B cell (primary cell): Measurements from ENCODE around the gene PTPN14. TPM values are rescaled to one million over a fixed set of nuclear protein-coding genes. Genes with fewer than 3 reads are reported as not detected.
"Not testable (repeated sequence)": the region's sequence is repeated elsewhere in the genome, so short reads cannot be mapped to it uniquely, and the experiment has no call there.

ENCODE experiments used
- ATAC-seq: fragments of 200-7000 bp; cut with Tn5 transposase; one replicate; pipeline ENCODE4 v1.10.0; 2021; ENCODE audit warnings: low read depth, mild to moderate bottlenecking, moderate number of reproducible peaks, moderate library complexity
- CTCF ChIA-PET: fragments of 350-600 bp; sonication (Branson Sonifier 250); formaldehyde crosslinking; loops from one replicate; lab custom pipeline; 2021; ENCODE audit warnings: antibody characterized with exemption, inconsistent platforms; lab: Charles Lee
- POLR2A ChIA-PET: fragments of 350-600 bp; sonication (Branson Sonifier 250); formaldehyde crosslinking; loops from one replicate; lab custom pipeline; 2021; ENCODE audit warnings: antibody characterized with exemption; lab: Charles Lee
- DNase-seq: peaks from one replicate; pipeline ENCODE4 v3.0.0; 2013
- H2AFZ ChIP-seq: 2 replicates; pipeline ENCODE4 v1.6.1; 2012; ENCODE audit warnings: mild to moderate bottlenecking, low read depth, low read length; ENCODE audit not compliant: insufficient read depth, poor library complexity, severe bottlenecking
- H3K27ac ChIP-seq, 2 donors: 1 replicate in 1 of 2; 2 replicates in 1 of 2; pipeline ENCODE4 v1.5.1; 2012 to 2013; ENCODE audit warnings: low read length in 2 of 2, mild to moderate bottlenecking in 2 of 2, moderate library complexity in 1 of 2
- H3K27me3 ChIP-seq, 4 experiments: fragments of 200-600 bp in 1 of 4; sonication (generic) in 1 of 4; replicated peaks in 1 of 4; 1 replicate in 2 of 4; 2 replicates in 2 of 4; pipeline versions ENCODE4 v1.6.1 to v1.7.0; 2013 to 2016; ENCODE audit warnings: low read length in 3 of 4, mild to moderate bottlenecking in 2 of 4, mixed read lengths in 1 of 4, moderate library complexity in 1 of 4; ENCODE audit not compliant: insufficient read depth in 4 of 4, control insufficient read depth in 3 of 4; ENCODE audit errors: control extremely low read depth in 1 of 4
- H3K36me3 ChIP-seq, 2 experiments: replicated peaks in 1 of 2; 1 replicate in 1 of 2; 2 replicates in 1 of 2; pipeline versions ENCODE4 v1.6.1 to v1.7.1; 2013; ENCODE audit warnings: low read length in 1 of 2; ENCODE audit not compliant: insufficient read depth in 2 of 2, control insufficient read depth in 1 of 2; ENCODE audit errors: control extremely low read depth in 1 of 2, extremely low read depth in 1 of 2
- H3K4me1 ChIP-seq, 2 donors: fragments of 200-600 bp in 1 of 2; sonication (generic) in 1 of 2; 1 replicate in 1 of 2; 2 replicates in 1 of 2; pipeline versions ENCODE4 v1.5.1 to v1.6.1; 2013 to 2017; ENCODE audit warnings: low read length in 2 of 2; ENCODE audit not compliant: control insufficient read depth in 2 of 2, insufficient read depth in 2 of 2
- H3K4me2 ChIP-seq: replicated peaks from 2 replicates; pipeline ENCODE3; 2012; ENCODE audit warnings: mild to moderate bottlenecking, low read depth, low read length; ENCODE audit not compliant: poor library complexity, severe bottlenecking
- H3K4me3 ChIP-seq, 5 experiments: fragments of 200-600 bp in 1 of 5; sonication (generic) in 1 of 5; 1 replicate in 3 of 5; 2 replicates in 2 of 5; pipeline versions ENCODE4 v1.5.1 to v1.7.0; 2011 to 2016; ENCODE audit warnings: low read length in 4 of 5, mild to moderate bottlenecking in 4 of 5, low read depth in 2 of 5, control low read depth in 1 of 5, moderate library complexity in 1 of 5; ENCODE audit not compliant: insufficient read depth in 1 of 5; ENCODE audit errors: control extremely low read depth in 1 of 5, extremely low read depth in 1 of 5
- H3K79me2 ChIP-seq: fragments of 200-600 bp; sonication (generic); one replicate; pipeline ENCODE4 v1.6.0; 2016; ENCODE audit warnings: low read length; ENCODE audit not compliant: control insufficient read depth, insufficient read depth
- H3K9ac ChIP-seq: fragments of 200-600 bp; sonication (generic); 2 replicates; pipeline ENCODE4 v1.6.1; 2017; ENCODE audit warnings: mild to moderate bottlenecking, low read length, moderate library complexity
- H3K9me3 ChIP-seq, 3 donors: one replicate each; pipeline versions ENCODE4 v1.6.1 to v1.7.1; 2013; ENCODE audit warnings: low read length in 2 of 3; ENCODE audit not compliant: control insufficient read depth in 2 of 3, insufficient read depth in 1 of 3; ENCODE audit errors: control extremely low read depth in 1 of 3
- H4K20me1 ChIP-seq: 2 replicates; pipeline ENCODE4 v1.6.0; 2012; ENCODE audit warnings: mild to moderate bottlenecking, low read length; ENCODE audit not compliant: insufficient read depth, control insufficient read depth, poor library complexity, severe bottlenecking
- H3K27ac Mint-ChIP-seq: one replicate; pipeline ENCODE4 v1.8.0; 2021; ENCODE audit warnings: mixed read lengths
- H3K27me3 Mint-ChIP-seq: one replicate; pipeline ENCODE4 v1.8.0; 2021; ENCODE audit warnings: mixed read lengths
- H3K4me1 Mint-ChIP-seq: one replicate; pipeline ENCODE4 v1.8.0; 2021; ENCODE audit warnings: mixed read lengths
- H3K4me3 Mint-ChIP-seq: one replicate; pipeline ENCODE4 v1.8.0; 2021; ENCODE audit warnings: mixed read lengths
- H3K9me3 Mint-ChIP-seq: one replicate; pipeline ENCODE4 v1.8.0; 2022; ENCODE audit warnings: mixed read lengths; ENCODE audit not compliant: insufficient read depth
- EZH2 ChIP-seq: IDR thresholded peaks from 2 replicates; pipeline ENCODE4 v1.6.1; 2012; ENCODE audit warnings: borderline replicate concordance, low read depth, mild to moderate bottlenecking, moderate library complexity, low read length; ENCODE audit not compliant: insufficient read depth, poor library complexity, severe bottlenecking
- WGBS: methylation state at CpG from one replicate; pipeline ENCODE4 v1.1.5; 2013; ENCODE audit warnings: missing lambda C conversion rate; ENCODE audit not compliant: insufficient coverage; 5-methylcytosine and 5-hydroxymethylcytosine counted together
- intact Hi-C: fragments of 100-400 bp; cut with micrococcal nuclease; formaldehyde crosslinking; loops from one replicate; pipeline ENCODE4 v1.10.0; 2022
- polyA plus RNA-seq: library from polyadenylated mRNA; depleted of rRNA; stranded (reverse); fragments of >200 nt; gene quantifications from 2 replicates; pipeline ENCODE4 v1.2.3, GENCODE V29; 2012
- total RNA-seq, 2 donors: library from RNA; stranded (reverse); fragments of 120-200 nt in 1 of 2; gene quantifications; 1 replicate in 1 of 2; 2 replicates in 1 of 2; pipeline versions ENCODE4 v1.2.3 to v1.2.4, GENCODE V29; 2013 to 2022
- TF ChIP-seq, protein P1 (sequence below): fragments of 200-600 bp; IDR thresholded peaks from one replicate; pipeline ENCODE4 v1.8.0; 2022; ENCODE audit warnings: antibody characterized with exemption, mild to moderate bottlenecking

PTPN14 gene
- total and polyA plus RNA-seq, 2 donors (not counting 1 experiment from before 2014, with no cell fraction given): under 0.01 TPM; not detected in 1

DNA sequence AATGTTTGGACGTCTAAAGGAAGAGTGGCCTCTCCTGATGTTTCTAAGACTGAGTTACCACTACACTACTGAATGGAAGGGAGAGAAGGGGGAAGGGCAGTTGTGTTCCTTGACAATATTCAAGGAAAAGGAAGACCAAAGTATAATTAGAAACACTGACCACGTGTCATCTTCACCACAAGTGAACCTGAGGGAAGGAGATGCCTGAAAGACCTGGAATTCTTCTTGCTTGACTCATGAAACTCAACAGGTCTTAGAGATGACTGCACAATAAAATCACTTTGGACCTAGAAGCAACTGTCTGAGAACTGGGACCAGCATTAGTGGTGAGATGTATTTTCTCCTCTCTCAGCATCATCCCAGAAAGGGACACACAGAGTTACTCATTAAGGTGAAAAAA, 56.7 kb downstream of the PTPN14 start:
- no peak overlapping the region for H3K4me2 ChIP-seq

DNA sequence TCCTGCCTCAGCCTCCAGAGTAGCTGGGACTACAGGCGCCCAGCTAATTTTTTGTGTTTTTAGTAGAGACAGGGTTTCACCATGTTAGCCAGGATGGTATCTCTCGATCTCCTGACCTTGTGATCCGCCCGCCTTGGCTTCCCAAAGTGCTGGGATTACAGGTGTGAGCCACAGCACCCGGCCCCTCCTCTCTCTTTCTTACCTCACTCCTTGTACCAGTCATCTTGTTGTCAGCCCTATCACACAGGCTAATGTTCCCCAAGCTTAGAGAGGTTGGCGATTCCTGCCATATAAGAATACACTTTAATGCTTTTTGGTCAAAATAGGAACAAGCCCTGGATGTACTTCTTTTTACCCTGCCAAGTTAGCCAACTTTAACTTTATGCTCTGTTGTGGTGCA, 57.2 kb downstream of the PTPN14 start:
- ATAC-seq, H3K4me1 ChIP-seq, CTCF ChIA-PET, intact Hi-C loops, H2AFZ ChIP-seq, H3K79me2 ChIP-seq, H3K4me1 Mint-ChIP-seq, H3K4me2 ChIP-seq, H3K27ac Mint-ChIP-seq, H3K36me3 ChIP-seq, H4K20me1 ChIP-seq, H3K9me3 ChIP-seq, POLR2A ChIA-PET, H3K27me3 ChIP-seq, H3K9ac ChIP-seq, H3K9me3 Mint-ChIP-seq, H3K4me3 ChIP-seq, H3K27me3 Mint-ChIP-seq, H3K4me3 Mint-ChIP-seq, H3K27ac ChIP-seq, DNase-seq: not testable (repeated sequence)
- WGBS: 78% methylated on average over 4 of the region's 6 CpGs

More for the DNA sequence above, 56.7 kb downstream of the PTPN14 start:
- Histone ChIP-seq H2AFZ (no peak overlapping the region), H3K27ac (no peak overlapping the region), H3K79me2 (no peaks in the 10 kb centered on the region), H3K9me3 (no peaks in the 10 kb centered on the region), H4K20me1 (no peaks in the 10 kb centered on the region), H3K27me3 (peaks cover 0 to 4% (median 0%) of the 10 kb centered on the region in 4 experiments), H3K4me1 (no peaks in the 10 kb centered on the region), H3K36me3 (no peaks in the 10 kb centered on the region), H3K9ac (no peak overlapping the region), H3K4me3 (no peak overlapping the region)
- ATAC-seq: no peak
- Mint-ChIP-seq H3K27ac (no peak overlapping the region), H3K4me3 (no peak overlapping the region), H3K9me3 (no peaks in the 10 kb centered on the region), H3K27me3 (peaks cover 8% of the 10 kb centered on the region), H3K4me1 (no peaks in the 10 kb centered on the region)
- intact Hi-C loops: no loop called here
- no CpG with 5 or more reads among the region's 2 CpGs for WGBS
- TF ChIP-seq EZH2: no peak
- TF ChIP-seq, protein P1, sequence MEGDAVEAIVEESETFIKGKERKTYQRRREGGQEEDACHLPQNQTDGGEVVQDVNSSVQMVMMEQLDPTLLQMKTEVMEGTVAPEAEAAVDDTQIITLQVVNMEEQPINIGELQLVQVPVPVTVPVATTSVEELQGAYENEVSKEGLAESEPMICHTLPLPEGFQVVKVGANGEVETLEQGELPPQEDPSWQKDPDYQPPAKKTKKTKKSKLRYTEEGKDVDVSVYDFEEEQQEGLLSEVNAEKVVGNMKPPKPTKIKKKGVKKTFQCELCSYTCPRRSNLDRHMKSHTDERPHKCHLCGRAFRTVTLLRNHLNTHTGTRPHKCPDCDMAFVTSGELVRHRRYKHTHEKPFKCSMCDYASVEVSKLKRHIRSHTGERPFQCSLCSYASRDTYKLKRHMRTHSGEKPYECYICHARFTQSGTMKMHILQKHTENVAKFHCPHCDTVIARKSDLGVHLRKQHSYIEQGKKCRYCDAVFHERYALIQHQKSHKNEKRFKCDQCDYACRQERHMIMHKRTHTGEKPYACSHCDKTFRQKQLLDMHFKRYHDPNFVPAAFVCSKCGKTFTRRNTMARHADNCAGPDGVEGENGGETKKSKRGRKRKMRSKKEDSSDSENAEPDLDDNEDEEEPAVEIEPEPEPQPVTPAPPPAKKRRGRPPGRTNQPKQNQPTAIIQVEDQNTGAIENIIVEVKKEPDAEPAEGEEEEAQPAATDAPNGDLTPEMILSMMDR: no peak
- ChIA-PET CTCF (no interaction called here), POLR2A (no interaction called here)
- no peak for DNase-seq
